HepG2 (cell line): ENCODE results near the gene NOC2L. TPM values are rescaled to one million over a fixed set of nuclear protein-coding genes. Genes with fewer than 3 reads are reported as not detected.

Experiments used
- CCDC6 ChIP-seq: sonication (generic); formaldehyde crosslinking; IDR thresholded peaks from 2 replicates; pipeline ENCODE4 v1.8.1; 2022; ENCODE audit warnings: mild to moderate bottlenecking, missing genetic modification reagents, moderate library complexity
- ETV5 ChIP-seq: IDR thresholded peaks from 2 replicates; pipeline ENCODE4 v1.6.1; 2018; ENCODE audit warnings: missing biosample characterization, missing genetic modification reagents, inconsistent platforms, borderline replicate concordance
- HIVEP1 ChIP-seq: sonication (generic); formaldehyde crosslinking; IDR thresholded peaks from 2 replicates; pipeline ENCODE4 v1.4.0; 2020; ENCODE audit warnings: mild to moderate bottlenecking, missing genetic modification reagents
- HNRNPL ChIP-seq: fragments of 200-400 bp; formaldehyde crosslinking; IDR thresholded peaks from 2 replicates; pipeline ENCODE4 v1.6.1; 2017; ENCODE audit warnings: mild to moderate bottlenecking, low read depth, low read length
- IKZF5 ChIP-seq: IDR thresholded peaks from 2 replicates; pipeline ENCODE4 v1.6.1; 2018; ENCODE audit warnings: missing genetic modification reagents, mild to moderate bottlenecking, missing compliant biosample characterization
- STAG1 ChIP-seq: sonication (generic); formaldehyde crosslinking; IDR thresholded peaks from 2 replicates; pipeline ENCODE4 v1.4.0; 2020; ENCODE audit warnings: missing genetic modification reagents
- TBX2 ChIP-seq: sonication (generic); formaldehyde crosslinking; IDR thresholded peaks from 2 replicates; pipeline ENCODE4 v1.5.0; 2020; ENCODE audit warnings: missing genetic modification reagents, mild to moderate bottlenecking, borderline replicate concordance
- ZFX ChIP-seq: sonication (generic); formaldehyde crosslinking; IDR thresholded peaks from 2 replicates; pipeline ENCODE4 v1.4.0; 2020; ENCODE audit warnings: mild to moderate bottlenecking, low read depth, missing genetic modification reagents, moderate library complexity
- ZNF276 ChIP-seq: sonication (generic); formaldehyde crosslinking; IDR thresholded peaks from 2 replicates; pipeline ENCODE4 v1.4.0; 2020; ENCODE audit warnings: mild to moderate bottlenecking, low read depth, missing genetic modification reagents
- ZNF282 ChIP-seq: fragments of 450-650 bp; IDR thresholded peaks from 2 replicates; pipeline ENCODE4 v1.6.1; 2018; ENCODE audit not compliant: partially characterized antibody
- ZNF839 ChIP-seq: sonication (generic); formaldehyde crosslinking; IDR thresholded peaks from 2 replicates; pipeline ENCODE4 v1.4.0; 2020; ENCODE audit warnings: missing genetic modification reagents, mild to moderate bottlenecking, borderline replicate concordance
- polyA plus RNA-seq, 8 experiments: library from polyadenylated mRNA; depleted of rRNA in 3 of 8; stranded (reverse) in 7 of 8; unstranded in 1 of 8; fragments of >200 nt; fragmentation: Illumina TruSeq in 4 of 8; extraction: Trizol in 4 of 8; gene quantifications; 2 replicates each; pipeline versions ENCODE4 v1.2.1 to v1.2.3, GENCODE V29; 2011 to 2016; ENCODE audit warnings: low read depth in 4 of 8, missing spikeins in 1 of 8, mixed read lengths in 1 of 8; ENCODE audit not compliant: insufficient read depth in 1 of 8
- total RNA-seq, 5 experiments: library from RNA; depleted of rRNA; stranded (reverse); fragments of >200 nt; fragmentation: Illumina TruSeq; extraction: Trizol; gene quantifications; 2 replicates each; pipeline ENCODE4 v1.2.3, GENCODE V29; 2016; ENCODE audit warnings: low read depth in 1 of 5
- TF ChIP-seq, protein P1 (sequence below): sonication (generic); formaldehyde crosslinking; IDR thresholded peaks from 2 replicates; pipeline ENCODE4 v1.5.0; 2020; ENCODE audit warnings: mild to moderate bottlenecking, missing genetic modification reagents, borderline replicate concordance
- TF ChIP-seq, protein P2 (sequence below): sonication (generic); formaldehyde crosslinking; IDR thresholded peaks from 2 replicates; pipeline ENCODE4 v1.5.1; 2020; ENCODE audit warnings: mild to moderate bottlenecking, moderate library complexity, missing genetic modification reagents

NOC2L gene
- total and polyA plus RNA-seq, 2 of the 13 experiments (the other 11 are each of a cell fraction or from before 2014, with no cell fraction given): 32.0 to 103 TPM

DNA sequence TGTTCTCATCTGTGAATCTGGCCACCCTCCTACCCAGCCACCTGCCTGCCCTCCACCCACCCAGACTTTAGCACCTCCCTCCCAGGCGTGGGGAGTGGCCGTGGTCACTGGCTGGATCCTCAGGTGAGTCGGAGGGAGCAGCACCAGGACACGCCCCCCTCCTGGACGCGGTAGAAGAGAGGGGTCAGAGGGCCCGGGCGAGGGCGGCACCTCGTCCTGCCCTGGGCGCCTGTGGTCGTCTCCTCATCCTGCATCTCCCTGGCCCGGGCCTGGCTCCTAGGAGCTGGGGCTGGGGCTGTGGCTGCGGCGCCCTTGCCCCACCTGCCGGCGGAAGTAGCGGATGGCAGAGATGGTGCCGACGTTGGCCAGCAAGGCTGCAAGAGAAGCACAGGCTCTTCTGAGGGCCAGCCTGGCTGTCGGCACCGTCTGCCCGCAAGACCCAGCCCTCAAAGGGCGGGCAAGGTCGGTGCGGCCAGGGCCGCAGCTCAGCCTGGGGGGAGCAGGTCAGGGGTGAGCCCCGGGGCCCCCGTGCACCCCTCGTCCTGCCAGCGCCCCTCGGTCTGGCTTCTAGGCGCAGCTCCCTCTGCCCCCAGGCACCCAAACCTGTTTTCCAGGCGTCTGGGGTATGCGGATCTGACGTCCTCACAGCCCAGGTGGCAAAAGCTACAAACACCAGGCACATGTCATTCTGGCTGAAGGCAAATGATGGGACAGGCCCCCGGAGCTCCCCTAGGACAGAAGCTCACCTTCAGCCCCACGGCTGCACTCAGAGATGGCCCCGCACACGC is 17.0 kb upstream of the NOC2L start (continued):
- TF ChIP-seq, protein P1, sequence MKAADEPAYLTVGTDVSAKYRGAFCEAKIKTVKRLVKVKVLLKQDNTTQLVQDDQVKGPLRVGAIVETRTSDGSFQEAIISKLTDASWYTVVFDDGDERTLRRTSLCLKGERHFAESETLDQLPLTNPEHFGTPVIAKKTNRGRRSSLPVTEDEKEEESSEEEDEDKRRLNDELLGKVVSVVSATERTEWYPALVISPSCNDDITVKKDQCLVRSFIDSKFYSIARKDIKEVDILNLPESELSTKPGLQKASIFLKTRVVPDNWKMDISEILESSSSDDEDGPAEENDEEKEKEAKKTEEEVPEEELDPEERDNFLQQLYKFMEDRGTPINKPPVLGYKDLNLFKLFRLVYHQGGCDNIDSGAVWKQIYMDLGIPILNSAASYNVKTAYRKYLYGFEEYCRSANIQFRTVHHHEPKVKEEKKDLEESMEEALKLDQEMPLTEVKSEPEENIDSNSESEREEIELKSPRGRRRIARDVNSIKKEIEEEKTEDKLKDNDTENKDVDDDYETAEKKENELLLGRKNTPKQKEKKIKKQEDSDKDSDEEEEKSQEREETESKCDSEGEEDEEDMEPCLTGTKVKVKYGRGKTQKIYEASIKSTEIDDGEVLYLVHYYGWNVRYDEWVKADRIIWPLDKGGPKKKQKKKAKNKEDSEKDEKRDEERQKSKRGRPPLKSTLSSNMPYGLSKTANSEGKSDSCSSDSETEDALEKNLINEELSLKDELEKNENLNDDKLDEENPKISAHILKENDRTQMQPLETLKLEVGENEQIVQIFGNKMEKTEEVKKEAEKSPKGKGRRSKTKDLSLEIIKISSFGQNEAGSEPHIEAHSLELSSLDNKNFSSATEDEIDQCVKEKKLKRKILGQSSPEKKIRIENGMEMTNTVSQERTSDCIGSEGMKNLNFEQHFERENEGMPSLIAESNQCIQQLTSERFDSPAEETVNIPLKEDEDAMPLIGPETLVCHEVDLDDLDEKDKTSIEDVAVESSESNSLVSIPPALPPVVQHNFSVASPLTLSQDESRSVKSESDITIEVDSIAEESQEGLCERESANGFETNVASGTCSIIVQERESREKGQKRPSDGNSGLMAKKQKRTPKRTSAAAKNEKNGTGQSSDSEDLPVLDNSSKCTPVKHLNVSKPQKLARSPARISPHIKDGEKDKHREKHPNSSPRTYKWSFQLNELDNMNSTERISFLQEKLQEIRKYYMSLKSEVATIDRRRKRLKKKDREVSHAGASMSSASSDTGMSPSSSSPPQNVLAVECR: peak; percentile 44; the same call in 1 of the 2 replicates
- TF ChIP-seq ZFX: peak; percentile 49; the same call in 1 of the 2 replicates
- TF ChIP-seq ZNF282: no peak
- TF ChIP-seq HNRNPL: 0 out of 2 replicates have a peak, but pooled peaks have one; percentile 50
- TF ChIP-seq IKZF5: peak; percentile 25; the same call in 1 of the 2 replicates
- 0 out of 2 replicates have a peak, but pooled peaks have one; percentile 66 for TF ChIP-seq ZNF276 (CRISPR knock-in tag)
- peak; percentile 33; the same call in 1 of the 2 replicates for TF ChIP-seq HIVEP1
- TF ChIP-seq, protein P2, sequence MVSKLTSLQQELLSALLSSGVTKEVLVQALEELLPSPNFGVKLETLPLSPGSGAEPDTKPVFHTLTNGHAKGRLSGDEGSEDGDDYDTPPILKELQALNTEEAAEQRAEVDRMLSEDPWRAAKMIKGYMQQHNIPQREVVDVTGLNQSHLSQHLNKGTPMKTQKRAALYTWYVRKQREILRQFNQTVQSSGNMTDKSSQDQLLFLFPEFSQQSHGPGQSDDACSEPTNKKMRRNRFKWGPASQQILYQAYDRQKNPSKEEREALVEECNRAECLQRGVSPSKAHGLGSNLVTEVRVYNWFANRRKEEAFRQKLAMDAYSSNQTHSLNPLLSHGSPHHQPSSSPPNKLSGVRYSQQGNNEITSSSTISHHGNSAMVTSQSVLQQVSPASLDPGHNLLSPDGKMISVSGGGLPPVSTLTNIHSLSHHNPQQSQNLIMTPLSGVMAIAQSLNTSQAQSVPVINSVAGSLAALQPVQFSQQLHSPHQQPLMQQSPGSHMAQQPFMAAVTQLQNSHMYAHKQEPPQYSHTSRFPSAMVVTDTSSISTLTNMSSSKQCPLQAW (CRISPR knock-in tag): peak; percentile 65; the same call in 1 of the 2 replicates
- TF ChIP-seq ZNF839 (CRISPR knock-in tag): no peak
- TF ChIP-seq TBX2 (CRISPR knock-in tag): peak; percentile 35; the same call in 1 of the 2 replicates
- peak; percentile 39; the same call in 1 of the 2 replicates for TF ChIP-seq CCDC6 (CRISPR knock-in tag)
- peak; percentile 71 for TF ChIP-seq STAG1
- TF ChIP-seq ETV5 (CRISPR knock-in tag): peak; percentile 59; the same call in 1 of the 2 replicates
- TF ChIP-seq, all 625 proteins: peak for 57
